HepG2 (cell line): ENCODE data around the gene FSIP1. TPM values are rescaled to one million over a fixed set of nuclear protein-coding genes. Genes with fewer than 3 reads are reported as not detected.

ENCODE experiments used
- ARID5B ChIP-seq: IDR thresholded peaks from 2 replicates; pipeline ENCODE4 v1.4.0; 2020; ENCODE audit warnings: mild to moderate bottlenecking, missing genetic modification reagents
- GTF3A ChIP-seq: sonication (generic); formaldehyde crosslinking; conservative IDR thresholded peaks from 2 replicates; pipeline ENCODE4 v1.4.0; 2020; ENCODE audit warnings: mild to moderate bottlenecking, missing genetic modification reagents
- KMT2A ChIP-seq: sonication (generic); formaldehyde crosslinking; IDR thresholded peaks from 2 replicates; pipeline ENCODE4 v1.4.0; 2020; ENCODE audit warnings: missing genetic modification reagents
- LRRFIP1 ChIP-seq: sonication (generic); formaldehyde crosslinking; conservative IDR thresholded peaks from 2 replicates; pipeline ENCODE4 v1.4.0; 2020; ENCODE audit warnings: missing genetic modification reagents
- TIGD3 ChIP-seq: sonication (generic); formaldehyde crosslinking; IDR thresholded peaks from 2 replicates; pipeline ENCODE4 v1.5.1; 2020; ENCODE audit warnings: mild to moderate bottlenecking, missing genetic modification reagents, borderline replicate concordance
- WIZ ChIP-seq: sonication (generic); formaldehyde crosslinking; IDR thresholded peaks from 2 replicates; pipeline ENCODE4 v1.5.1; 2020; ENCODE audit warnings: mild to moderate bottlenecking, missing genetic modification reagents
- polyA plus RNA-seq, 8 experiments: library from polyadenylated mRNA; depleted of rRNA in 3 of 8; stranded (reverse) in 7 of 8; unstranded in 1 of 8; fragments of >200 nt; fragmentation: Illumina TruSeq in 4 of 8; extraction: Trizol in 4 of 8; gene quantifications; 2 replicates each; pipeline versions ENCODE4 v1.2.1 to v1.2.3, GENCODE V29; 2011 to 2016; ENCODE audit warnings: low read depth in 4 of 8, missing spikeins in 1 of 8, mixed read lengths in 1 of 8; ENCODE audit not compliant: insufficient read depth in 1 of 8
- total RNA-seq, 5 experiments: library from RNA; depleted of rRNA; stranded (reverse); fragments of >200 nt; fragmentation: Illumina TruSeq; extraction: Trizol; gene quantifications; 2 replicates each; pipeline ENCODE4 v1.2.3, GENCODE V29; 2016; ENCODE audit warnings: low read depth in 1 of 5
- TF ChIP-seq, protein P1 (sequence below): sonication (generic); formaldehyde crosslinking; IDR thresholded peaks from one replicate; pipeline ENCODE4 v1.5.1; 2020; ENCODE audit warnings: mild to moderate bottlenecking, missing genetic modification reagents; ENCODE audit errors: not compliant biosample characterization
- TF ChIP-seq, protein P2 (sequence below): IDR thresholded peaks from 2 replicates; pipeline ENCODE4 v1.6.1; 2016; ENCODE audit warnings: low read depth, control low read depth

FSIP1 gene
- total and polyA plus RNA-seq, 2 of the 13 experiments (the other 11 are each of a cell fraction or from before 2014, with no cell fraction given) = 0.18 TPM; not detected in 1

- TF ChIP-seq LRRFIP1 (CRISPR knock-in tag) (no peak), WIZ (CRISPR knock-in tag) (no peak), KMT2A (no peak), TIGD3 (no peak), ARID5B (CRISPR knock-in tag) (peak; percentile 40; the same call in 1 of the 2 replicates), GTF3A (CRISPR knock-in tag) (no peak)
- TF ChIP-seq, protein P1, sequence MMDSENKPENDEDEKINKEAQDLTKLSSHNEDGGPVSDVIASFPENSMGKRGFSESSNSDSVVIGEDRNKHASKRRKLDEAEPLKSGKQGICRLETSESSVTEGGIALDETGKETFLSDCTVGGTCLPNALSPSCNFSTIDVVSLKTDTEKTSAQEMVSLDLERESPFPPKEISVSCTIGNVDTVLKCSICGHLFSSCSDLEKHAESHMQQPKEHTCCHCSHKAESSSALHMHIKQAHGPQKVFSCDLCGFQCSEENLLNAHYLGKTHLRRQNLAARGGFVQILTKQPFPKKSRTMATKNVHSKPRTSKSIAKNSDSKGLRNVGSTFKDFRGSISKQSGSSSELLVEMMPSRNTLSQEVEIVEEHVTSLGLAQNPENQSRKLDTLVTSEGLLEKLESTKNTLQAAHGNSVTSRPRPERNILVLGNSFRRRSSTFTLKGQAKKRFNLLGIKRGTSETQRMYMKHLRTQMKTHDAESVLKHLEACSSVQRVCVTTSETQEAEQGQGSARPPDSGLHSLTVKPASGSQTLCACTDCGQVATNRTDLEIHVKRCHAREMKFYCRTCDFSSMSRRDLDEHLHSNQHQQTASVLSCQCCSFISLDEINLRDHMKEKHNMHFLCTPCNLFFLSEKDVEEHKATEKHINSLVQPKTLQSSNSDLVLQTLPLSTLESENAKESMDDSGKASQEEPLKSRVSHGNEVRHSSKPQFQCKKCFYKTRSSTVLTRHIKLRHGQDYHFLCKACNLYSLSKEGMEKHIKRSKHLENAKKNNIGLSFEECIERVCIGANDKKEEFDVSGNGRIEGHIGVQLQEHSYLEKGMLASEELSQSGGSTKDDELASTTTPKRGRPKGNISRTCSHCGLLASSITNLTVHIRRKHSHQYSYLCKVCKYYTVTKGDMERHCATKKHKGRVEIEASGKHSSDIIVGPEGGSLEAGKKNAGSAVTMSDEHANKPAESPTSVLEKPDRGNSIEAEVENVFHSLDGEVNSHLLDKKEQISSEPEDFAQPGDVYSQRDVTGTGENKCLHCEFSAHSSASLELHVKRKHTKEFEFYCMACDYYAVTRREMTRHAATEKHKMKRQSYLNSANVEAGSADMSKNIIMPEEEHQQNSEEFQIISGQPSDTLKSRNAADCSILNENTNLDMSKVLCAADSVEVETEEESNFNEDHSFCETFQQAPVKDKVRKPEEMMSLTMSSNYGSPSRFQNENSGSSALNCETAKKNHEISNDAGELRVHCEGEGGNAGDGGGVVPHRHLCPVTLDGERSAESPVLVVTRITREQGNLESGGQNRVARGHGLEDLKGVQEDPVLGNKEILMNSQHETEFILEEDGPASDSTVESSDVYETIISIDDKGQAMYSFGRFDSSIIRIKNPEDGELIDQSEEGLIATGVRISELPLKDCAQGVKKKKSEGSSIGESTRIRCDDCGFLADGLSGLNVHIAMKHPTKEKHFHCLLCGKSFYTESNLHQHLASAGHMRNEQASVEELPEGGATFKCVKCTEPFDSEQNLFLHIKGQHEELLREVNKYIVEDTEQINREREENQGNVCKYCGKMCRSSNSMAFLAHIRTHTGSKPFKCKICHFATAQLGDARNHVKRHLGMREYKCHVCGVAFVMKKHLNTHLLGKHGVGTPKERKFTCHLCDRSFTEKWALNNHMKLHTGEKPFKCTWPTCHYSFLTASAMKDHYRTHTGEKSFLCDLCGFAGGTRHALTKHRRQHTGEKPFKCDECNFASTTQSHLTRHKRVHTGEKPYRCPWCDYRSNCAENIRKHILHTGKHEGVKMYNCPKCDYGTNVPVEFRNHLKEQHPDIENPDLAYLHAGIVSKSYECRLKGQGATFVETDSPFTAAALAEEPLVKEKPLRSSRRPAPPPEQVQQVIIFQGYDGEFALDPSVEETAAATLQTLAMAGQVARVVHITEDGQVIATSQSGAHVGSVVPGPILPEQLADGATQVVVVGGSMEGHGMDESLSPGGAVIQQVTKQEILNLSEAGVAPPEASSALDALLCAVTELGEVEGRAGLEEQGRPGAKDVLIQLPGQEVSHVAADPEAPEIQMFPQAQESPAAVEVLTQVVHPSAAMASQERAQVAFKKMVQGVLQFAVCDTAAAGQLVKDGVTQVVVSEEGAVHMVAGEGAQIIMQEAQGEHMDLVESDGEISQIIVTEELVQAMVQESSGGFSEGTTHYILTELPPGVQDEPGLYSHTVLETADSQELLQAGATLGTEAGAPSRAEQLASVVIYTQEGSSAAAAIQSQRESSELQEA = no peak
- TF ChIP-seq, protein P2, sequence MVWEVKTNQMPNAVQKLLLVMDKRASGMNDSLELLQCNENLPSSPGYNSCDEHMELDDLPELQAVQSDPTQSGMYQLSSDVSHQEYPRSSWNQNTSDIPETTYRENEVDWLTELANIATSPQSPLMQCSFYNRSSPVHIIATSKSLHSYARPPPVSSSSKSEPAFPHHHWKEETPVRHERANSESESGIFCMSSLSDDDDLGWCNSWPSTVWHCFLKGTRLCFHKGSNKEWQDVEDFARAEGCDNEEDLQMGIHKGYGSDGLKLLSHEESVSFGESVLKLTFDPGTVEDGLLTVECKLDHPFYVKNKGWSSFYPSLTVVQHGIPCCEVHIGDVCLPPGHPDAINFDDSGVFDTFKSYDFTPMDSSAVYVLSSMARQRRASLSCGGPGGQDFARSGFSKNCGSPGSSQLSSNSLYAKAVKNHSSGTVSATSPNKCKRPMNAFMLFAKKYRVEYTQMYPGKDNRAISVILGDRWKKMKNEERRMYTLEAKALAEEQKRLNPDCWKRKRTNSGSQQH (CRISPR knock-in tag) = peak; percentile 86
Measured at GRCh38 chr15:39579487-39580116, 203.0 kb downstream of the FSIP1 start (continued).
